ENCODE measurements around the gene ADAMTSL2. TPM values are rescaled to one million over a fixed set of nuclear protein-coding genes. Genes with fewer than 3 reads are reported as not detected.

The ADAMTSL2 gene
- total RNA-seq, 1 donor, result under 0.01 TPM

GRCh38 chr9:133571391-133571890 lies 36.9 kb downstream of the ADAMTSL2 start:
- no peak for DNase-seq (ENCODE audit: low read depth in 2 of 3, low spot score in 2 of 3)

DNA sequence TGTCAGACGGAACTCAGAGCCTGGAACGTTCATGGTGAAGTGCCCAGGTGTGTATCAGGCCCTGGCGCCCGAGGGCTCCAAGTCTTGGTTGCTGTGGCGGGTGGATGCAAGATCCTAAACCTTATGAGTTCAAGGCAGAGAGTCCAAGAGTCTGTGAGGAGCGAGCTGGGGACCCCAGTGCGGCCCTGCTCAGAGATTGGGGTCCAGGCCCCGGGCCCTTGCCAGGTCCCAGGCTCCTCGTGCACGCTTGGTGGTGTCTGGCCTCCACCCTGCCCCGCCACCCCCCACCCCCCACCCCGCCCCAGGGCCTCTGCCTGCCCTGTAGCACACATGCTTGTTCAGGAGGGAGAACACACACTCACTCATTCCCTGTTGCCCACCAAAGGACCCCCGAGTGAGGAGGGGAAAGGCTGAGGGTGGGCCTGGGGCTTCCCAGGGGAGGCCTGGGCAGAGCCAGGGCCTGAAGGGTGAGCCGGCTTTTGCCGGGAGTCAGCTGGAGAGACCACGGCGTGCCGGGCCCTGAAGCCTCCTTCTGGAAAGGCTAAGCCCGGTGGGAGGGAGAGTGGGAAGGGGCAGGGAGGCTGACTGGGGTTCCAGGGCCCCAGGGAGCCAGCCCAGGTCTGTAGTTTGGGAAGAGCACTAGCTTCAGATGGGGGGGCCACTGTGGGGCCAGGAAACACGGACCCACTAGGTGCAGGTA lies 37.5 kb downstream of the ADAMTSL2 start:
- no peak for DNase-seq (ENCODE audit: low read depth in 2 of 3, low spot score in 2 of 3)

DNA sequence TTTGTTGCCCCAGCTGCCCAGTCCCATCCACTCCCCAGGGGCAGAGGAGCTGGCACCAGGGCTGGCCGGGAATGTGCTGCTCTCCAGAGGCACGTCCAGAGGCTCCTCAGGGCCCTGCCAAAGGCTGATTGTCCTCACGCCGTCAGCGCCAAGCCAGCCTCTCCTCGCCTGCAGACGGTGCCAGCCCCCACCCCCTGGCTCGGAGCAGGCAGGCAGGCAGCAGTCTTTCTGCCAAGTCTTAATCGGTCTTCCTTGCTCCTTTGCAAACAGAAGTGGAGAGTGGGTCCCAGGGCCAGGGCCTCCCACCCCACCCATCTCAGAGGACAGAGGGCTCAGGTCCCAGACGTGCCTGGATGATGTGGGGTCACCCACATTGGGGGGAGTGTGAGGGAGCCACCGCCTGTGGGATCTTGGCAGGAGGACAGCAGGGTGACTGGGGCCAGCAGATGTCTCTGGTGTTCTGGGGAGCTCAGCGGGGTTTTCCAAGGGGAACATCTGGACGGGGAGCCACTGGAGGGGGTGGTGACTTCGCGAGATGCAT lies 38.4 kb downstream of the ADAMTSL2 start:
- DNase-seq (ENCODE audit: low read depth in 2 of 3, low spot score in 2 of 3), result no peak

DNA sequence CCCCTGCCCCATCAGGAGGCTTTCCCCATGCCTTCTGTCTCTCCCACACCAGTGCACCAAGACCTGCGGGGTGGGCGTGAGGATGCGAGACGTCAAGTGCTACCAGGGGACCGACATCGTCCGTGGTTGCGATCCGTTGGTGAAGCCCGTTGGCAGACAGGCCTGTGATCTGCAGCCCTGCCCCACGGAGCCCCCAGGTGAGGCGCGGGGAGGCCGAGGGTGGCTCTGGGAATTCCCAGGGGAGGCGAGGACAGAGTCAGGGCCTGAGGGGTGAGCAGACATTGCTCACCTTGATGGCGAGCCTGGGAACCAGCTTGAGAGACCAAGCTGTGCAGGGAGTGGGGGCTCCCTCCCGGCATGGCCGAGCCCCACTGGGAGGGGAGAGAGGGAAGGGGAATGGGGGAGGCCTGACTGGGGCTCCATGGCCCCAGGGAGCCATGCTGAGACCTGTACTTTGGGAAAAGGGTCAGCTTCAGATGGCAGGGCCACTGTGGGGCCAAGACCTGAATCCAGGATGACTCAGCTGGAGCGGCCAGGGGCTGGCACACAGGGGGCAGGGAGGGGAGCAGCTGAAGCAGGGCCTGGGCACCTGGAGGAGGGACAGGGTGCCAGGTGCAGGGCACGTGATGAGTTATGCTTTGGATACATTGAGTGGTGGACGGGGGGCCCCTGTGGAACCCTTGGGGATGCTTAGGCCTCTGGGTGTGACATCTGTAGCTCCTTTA lies 39.4 kb downstream of the ADAMTSL2 start:
- DNase-seq (ENCODE audit: low read depth in 2 of 3, low spot score in 2 of 3), result no peak

GRCh38 chr9:133574771-133575170 lies 40.3 kb downstream of the ADAMTSL2 start:
- no peak for DNase-seq (ENCODE audit: low read depth in 2 of 3, low spot score in 2 of 3)

DNA sequence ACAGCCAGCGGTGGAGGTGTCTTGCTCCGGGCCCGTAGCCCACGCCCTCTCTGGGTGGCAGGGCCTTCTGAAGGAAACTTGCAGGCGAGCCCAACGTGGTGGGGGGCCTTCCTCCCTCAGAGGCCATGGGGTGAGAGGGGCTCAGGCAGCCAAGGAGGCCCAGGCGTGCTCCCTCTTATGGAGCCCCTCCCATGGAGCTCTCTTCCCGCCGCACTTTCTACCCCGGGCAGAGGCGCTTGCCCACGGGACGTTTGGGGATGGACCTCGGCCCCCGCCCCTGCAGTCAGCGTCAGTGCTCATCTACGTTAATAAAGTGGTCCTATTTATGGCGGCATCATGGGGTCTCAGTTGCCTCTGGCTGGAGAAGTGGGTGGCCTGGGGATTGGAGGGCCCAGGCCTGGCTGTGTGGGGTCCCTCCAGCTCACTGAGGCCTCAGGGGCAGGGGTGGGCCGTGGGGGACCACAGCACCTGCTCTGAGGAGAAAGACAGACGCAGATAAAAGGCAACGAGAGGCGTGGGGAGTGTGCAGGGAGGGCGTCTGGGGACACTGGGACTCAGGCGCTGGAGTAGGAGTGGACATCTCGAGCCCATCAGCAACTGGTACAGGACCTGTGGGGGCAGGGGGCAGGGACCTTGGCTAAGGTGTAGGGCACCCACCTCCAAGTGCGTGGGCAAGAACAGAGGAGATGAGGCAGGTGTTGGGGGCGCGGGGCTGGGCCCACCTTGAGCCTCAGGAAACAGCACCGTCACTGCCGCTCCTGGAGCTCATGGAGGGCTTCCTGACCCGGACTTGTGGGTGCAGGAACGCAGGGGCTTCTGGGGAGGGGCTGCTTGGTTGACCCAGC lies 40.9 kb downstream of the ADAMTSL2 start:
- no peak for DNase-seq (ENCODE audit: low read depth in 2 of 3, low spot score in 2 of 3)

- DNase-seq (ENCODE audit: low read depth in 2 of 3, low spot score in 2 of 3), result no peak
Observed at GRCh38 chr9:133576031-133576874, 41.7 kb downstream of the ADAMTSL2 start.

- no peak for DNase-seq (ENCODE audit: low read depth in 2 of 3, low spot score in 2 of 3)
Observed at GRCh38 chr9:133576875-133577736, 42.6 kb downstream of the ADAMTSL2 start.

DNA sequence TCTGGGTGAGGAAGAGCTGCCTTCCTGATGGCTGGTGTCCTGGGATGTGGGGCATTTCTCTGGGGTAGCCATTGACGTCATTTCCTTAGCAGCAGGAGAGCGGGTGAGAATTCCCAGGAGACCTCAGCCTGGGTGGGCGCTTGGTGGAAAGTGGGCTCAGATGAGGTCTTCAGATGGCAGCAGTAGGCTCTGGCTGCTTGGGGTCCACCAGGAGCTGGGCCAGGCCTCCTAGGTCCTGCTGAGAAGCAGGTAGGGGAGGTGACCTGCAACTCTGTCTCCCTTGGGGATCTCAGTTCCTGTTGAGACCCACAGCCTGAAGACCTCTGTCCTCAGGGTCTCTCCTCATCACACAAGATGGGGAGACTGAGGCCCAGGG lies 43.2 kb downstream of the ADAMTSL2 start:
- no peak for DNase-seq (ENCODE audit: low read depth in 2 of 3, low spot score in 2 of 3)

DNA sequence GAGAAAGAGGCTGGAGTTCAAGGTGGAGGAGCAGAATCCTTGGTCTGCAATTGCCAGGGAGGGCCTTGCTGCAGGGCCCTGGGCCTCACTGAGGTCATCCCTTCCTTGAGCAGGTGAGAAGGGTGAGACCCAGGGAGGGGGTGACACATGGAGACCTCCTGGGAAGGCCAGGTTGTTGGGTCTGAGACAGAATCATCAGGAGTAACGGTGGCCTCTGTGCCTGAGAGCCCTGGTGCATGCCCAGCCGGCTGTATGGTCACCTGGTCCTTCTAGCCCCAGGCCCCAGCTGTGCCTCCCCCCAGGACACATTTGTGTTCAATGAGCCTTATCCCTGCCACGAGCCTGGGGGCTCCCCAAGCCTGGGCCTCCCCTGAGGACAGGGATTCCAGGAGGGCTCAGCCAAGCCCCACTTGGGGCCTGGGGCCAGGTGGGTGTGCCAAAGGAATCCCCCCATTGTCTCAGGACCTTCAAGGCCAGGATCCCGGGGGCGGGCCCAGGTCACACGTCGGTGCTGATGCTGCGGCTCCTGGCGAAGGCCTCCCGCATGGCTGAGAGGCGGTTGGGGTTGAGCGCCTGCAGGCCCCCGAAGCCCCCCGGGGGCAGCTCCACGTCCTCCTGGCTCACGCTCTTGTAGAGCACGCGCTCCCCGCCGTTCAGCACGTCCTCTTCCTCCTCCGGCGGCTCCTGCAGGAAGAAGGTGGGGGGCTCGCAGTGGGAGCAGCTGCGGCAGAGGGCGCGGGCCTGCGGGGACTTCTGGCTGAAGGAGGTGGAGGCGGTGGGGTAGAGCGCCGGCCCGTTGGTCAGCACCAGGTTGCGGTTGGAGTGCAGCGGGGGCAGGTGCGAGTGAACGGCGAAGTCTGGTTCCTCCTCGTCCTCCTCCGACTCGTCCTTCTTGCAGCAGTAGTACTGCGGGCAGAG lies 44.3 kb downstream of the ADAMTSL2 start:
- no peak for DNase-seq (ENCODE audit: low read depth in 2 of 3, low spot score in 2 of 3)

DNA sequence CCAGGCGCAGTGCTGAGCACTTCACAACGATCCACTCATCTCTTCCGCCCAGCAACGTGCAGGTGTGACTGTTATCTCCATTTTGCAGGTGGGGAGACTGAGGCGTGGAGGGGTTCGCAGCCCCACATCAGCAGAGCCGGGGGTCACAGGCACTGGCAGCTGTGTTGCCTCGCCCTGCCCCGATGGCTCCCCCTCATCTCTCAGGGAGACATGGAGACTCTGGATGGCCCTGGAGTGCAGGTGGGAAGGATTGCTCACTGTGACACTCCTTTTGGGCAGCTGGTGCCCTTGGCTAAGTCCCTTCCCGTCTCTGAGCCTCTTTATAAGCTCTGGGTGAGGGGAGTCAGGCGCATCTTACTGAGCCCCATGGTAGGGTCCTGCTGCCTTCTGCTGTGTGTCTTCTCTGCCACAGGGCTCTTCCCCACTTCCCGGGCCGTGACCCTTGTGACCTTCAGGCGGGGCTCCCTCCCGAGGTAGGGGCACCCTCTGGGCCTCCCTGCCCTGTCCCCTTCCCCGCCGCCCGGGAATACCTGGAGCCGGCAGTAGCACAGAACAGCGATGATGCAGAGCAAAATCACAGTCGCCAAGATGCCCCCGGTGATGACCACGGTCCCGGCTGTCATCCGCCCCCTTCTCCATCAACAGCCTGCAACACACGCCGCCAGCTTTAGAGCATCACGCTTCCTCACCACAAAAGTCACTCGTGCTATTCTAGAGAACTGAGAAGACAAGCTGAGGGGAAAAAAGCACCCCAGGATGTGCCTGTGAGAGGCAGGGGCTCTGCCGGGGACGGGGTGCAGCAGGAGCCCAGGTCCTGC lies 45.3 kb downstream of the ADAMTSL2 start:
- DNase-seq (ENCODE audit: low read depth in 2 of 3, low spot score in 2 of 3), result no peak

GRCh38 chr9:133580419-133580738 lies 45.9 kb downstream of the ADAMTSL2 start:
- DNase-seq (ENCODE audit: low read depth in 2 of 3, low spot score in 2 of 3), result no peak

GRCh38 chr9:133581011-133581410 lies 46.5 kb downstream of the ADAMTSL2 start:
- DNase-seq (ENCODE audit: low read depth in 2 of 3, low spot score in 2 of 3), result no peak

DNA sequence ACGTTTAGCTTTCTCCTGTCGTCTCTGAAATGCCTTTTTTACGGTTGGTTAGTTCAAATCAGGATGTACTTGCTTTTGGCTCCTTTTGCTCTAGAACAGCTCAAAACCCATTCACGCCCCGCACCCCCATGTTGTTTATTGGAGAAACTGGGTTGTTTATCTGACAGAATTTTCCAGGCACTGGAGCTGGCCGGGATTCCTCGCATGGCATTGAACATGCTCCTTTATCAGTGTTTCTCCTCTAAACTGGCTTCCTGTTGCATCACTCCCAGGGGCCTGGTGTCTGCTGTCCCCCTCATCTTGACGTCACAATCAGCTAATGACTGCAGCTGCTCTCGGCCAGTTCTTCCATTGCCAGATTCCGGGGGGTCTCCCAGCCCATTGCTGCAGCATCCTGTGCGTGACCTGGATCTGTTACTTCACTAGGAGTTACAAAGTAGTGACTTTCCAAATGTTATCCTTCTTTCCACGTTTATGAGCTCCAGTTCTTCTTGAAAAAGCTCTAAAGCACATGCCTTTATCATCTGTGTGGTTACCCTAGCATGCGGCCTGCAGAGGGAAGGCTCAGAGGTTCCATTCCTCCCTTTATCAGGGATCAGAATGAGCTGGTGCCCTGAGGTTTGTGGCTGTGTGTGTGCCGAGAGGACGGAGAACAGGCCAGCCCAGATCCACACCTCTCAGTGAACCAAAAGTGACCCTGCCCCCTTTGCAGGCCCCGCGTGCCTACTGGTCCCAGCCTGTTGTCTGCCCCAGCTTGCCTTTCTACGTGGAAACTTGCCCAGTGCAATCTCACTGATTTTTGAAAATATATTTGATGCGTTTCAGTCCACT lies 47.2 kb downstream of the ADAMTSL2 start:
- DNase-seq (ENCODE audit: low read depth in 2 of 3, low spot score in 2 of 3), result no peak

- no peak for DNase-seq (ENCODE audit: low read depth in 2 of 3, low spot score in 2 of 3)
Observed at GRCh38 chr9:133582501-133583045, 48.1 kb downstream of the ADAMTSL2 start.

GRCh38 chr9:133583111-133583510 lies 48.6 kb downstream of the ADAMTSL2 start:
- DNase-seq (ENCODE audit: low read depth in 2 of 3, low spot score in 2 of 3), result no peak

Data from hematopoietic multipotent progenitor cell (in vitro differentiated cells).